GM10847 (cell line): ENCODE data around the gene VIPR2.

Experiments used
- POLR2A ChIP-seq: IDR thresholded peaks from 2 replicates; pipeline ENCODE4 v1.6.1; 2011; ENCODE audit not compliant: insufficient read length; ENCODE audit errors: extremely low read depth

Gene VIPR2

GRCh38 chr7:159059629-159060028 is 85.0 kb downstream of the VIPR2 start:
- TF ChIP-seq POLR2A: no peak

- TF ChIP-seq POLR2A: no peak
These were observed 87.0 kb downstream of the VIPR2 start for GRCh38 chr7:159057647-159058046.

- no peak for TF ChIP-seq POLR2A
These were observed 87.9 kb downstream of the VIPR2 start for GRCh38 chr7:159056737-159057136.

GRCh38 chr7:159051916-159052315 is 92.8 kb downstream of the VIPR2 start:
- no peak for TF ChIP-seq POLR2A

GRCh38 chr7:159050704-159051103 is 94.0 kb downstream of the VIPR2 start:
- TF ChIP-seq POLR2A: no peak

- TF ChIP-seq POLR2A: no peak
These were observed 95.2 kb downstream of the VIPR2 start for GRCh38 chr7:159049266-159050025.

GRCh38 chr7:159048656-159049055 is 96.0 kb downstream of the VIPR2 start:
- no peak for TF ChIP-seq POLR2A

- no peak for TF ChIP-seq POLR2A
These were observed 97.1 kb downstream of the VIPR2 start for GRCh38 chr7:159047536-159047935.

GRCh38 chr7:159046300-159046699 is 98.4 kb downstream of the VIPR2 start:
- no peak for TF ChIP-seq POLR2A

- TF ChIP-seq POLR2A: no peak
These were observed 98.8 kb downstream of the VIPR2 start for GRCh38 chr7:159045839-159046238.

- TF ChIP-seq POLR2A: no peak
These were observed 102.0 kb downstream of the VIPR2 start for GRCh38 chr7:159042581-159043101.

GRCh38 chr7:159042103-159042502 is 102.6 kb downstream of the VIPR2 start:
- no peak for TF ChIP-seq POLR2A

GRCh38 chr7:159040912-159041711 is 103.6 kb downstream of the VIPR2 start:
- no peak for TF ChIP-seq POLR2A

GRCh38 chr7:159040146-159040545 is 104.5 kb downstream of the VIPR2 start:
- no peak for TF ChIP-seq POLR2A

GRCh38 chr7:159039716-159040115 is 105.0 kb downstream of the VIPR2 start:
- no peak for TF ChIP-seq POLR2A

GRCh38 chr7:159038066-159038465 is 106.6 kb downstream of the VIPR2 start:
- TF ChIP-seq POLR2A: no peak
